Measurements from ENCODE around the gene NSF.
"Not testable (repeated sequence)": the region's sequence is repeated elsewhere in the genome, so short reads cannot be mapped to it uniquely, and the experiment has no call there.

NSF gene

DNA sequence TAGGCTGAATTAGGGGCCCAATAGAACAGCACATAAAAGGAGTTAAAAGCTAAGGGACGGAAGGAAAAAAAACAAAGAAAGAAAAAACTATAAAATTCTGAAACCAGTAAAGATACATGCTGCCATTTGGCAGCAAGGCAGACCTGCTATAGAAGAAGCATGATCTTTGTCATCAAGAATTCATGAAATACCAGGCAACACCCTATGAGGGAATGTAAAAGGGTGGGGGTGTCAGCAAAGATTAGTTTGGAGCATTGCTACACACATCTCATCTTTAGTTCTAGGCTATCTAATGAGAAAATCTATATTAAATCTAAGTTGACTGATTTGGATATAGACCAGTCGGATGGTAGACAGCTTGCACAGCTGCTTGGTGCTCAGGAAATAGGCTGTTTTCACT, 73.1 kb downstream of the NSF start:
- H3K79me2 ChIP-seq (ENCODE audit: control insufficient read depth, low read length); H3K4me1 ChIP-seq (ENCODE audit: control insufficient read depth, low read length); H3K27me3 ChIP-seq (ENCODE audit: control insufficient read depth, low read length); H3K9me3 ChIP-seq (ENCODE audit: control insufficient read depth, insufficient read depth, low read length); H3K36me3 ChIP-seq (ENCODE audit: control insufficient read depth, low read length); H3K4me2 ChIP-seq (ENCODE audit: low read length); H3K9me2 ChIP-seq (replicated peaks; ENCODE audit: control insufficient read depth, low read length); H3F3A ChIP-seq (ENCODE audit: control insufficient read depth, insufficient read depth); H3K27ac ChIP-seq (ENCODE audit: low read depth, low read length); H3K4me3 ChIP-seq (ENCODE audit: low read length); H4K20me1 ChIP-seq (ENCODE audit: control insufficient read depth, insufficient read depth, low read depth, low read length): not testable (repeated sequence)

DNA sequence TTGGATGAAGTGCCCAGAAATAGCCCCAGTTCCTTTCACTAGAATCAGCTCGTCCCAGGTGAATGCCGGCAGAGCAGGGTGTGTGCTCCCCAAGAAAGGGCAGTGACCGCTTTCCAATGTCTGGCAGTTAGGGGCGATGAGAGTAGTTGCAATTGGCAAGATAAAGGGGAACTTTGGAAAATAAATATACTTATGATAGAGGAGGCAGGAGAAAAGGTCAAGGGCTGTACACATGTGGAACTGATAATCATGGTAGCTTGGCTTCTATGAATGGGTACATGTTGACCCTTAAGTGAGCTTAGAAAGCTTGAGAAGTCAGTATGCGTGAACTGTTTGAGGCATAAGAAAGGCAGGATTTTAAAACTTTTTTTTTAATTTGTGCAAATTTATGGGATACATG, 75.5 kb downstream of the NSF start:
- not testable (repeated sequence) for H3K9me3 ChIP-seq (ENCODE audit: control insufficient read depth, insufficient read depth, low read length); H3K4me3 ChIP-seq (ENCODE audit: low read length); H3K4me1 ChIP-seq (ENCODE audit: control insufficient read depth, low read length); H4K20me1 ChIP-seq (ENCODE audit: control insufficient read depth, insufficient read depth, low read depth, low read length); H3K36me3 ChIP-seq (ENCODE audit: control insufficient read depth, low read length); H3K79me2 ChIP-seq (ENCODE audit: control insufficient read depth, low read length); H3K4me2 ChIP-seq (ENCODE audit: low read length); H3F3A ChIP-seq (ENCODE audit: control insufficient read depth, insufficient read depth); H3K27ac ChIP-seq (ENCODE audit: low read depth, low read length); H3K9me2 ChIP-seq (replicated peaks; ENCODE audit: control insufficient read depth, low read length); H3K27me3 ChIP-seq (ENCODE audit: control insufficient read depth, low read length)

DNA sequence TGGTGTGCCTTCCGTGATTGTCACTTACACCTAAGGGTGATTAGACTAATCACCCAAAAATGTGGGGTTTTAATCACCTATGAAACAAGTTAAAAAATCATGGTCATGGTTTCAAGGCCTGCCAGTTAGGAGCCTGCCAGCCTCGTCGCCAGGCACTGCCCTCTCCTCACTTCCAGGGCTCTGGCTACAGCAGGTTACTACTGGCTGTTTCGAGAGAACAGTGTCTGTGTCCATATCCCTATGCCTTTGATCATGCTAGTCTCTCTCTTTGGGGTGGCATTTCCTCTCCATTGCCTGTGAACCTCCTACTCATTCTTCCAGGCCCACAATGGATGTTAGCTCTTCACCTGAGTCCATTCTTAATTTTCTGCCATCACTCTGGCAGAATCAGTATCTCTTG, 80.3 kb downstream of the NSF start:
- not testable (repeated sequence) for H3K27ac ChIP-seq (ENCODE audit: low read depth, low read length); H3K36me3 ChIP-seq (ENCODE audit: control insufficient read depth, low read length); H3K4me3 ChIP-seq (ENCODE audit: low read length); H3K4me1 ChIP-seq (ENCODE audit: control insufficient read depth, low read length); H4K20me1 ChIP-seq (ENCODE audit: control insufficient read depth, insufficient read depth, low read depth, low read length); H3K79me2 ChIP-seq (ENCODE audit: control insufficient read depth, low read length); H3K4me2 ChIP-seq (ENCODE audit: low read length); H3K9me3 ChIP-seq (ENCODE audit: control insufficient read depth, insufficient read depth, low read length); H3K27me3 ChIP-seq (ENCODE audit: control insufficient read depth, low read length); H3K9me2 ChIP-seq (replicated peaks; ENCODE audit: control insufficient read depth, low read length); H3F3A ChIP-seq (ENCODE audit: control insufficient read depth, insufficient read depth)

DNA sequence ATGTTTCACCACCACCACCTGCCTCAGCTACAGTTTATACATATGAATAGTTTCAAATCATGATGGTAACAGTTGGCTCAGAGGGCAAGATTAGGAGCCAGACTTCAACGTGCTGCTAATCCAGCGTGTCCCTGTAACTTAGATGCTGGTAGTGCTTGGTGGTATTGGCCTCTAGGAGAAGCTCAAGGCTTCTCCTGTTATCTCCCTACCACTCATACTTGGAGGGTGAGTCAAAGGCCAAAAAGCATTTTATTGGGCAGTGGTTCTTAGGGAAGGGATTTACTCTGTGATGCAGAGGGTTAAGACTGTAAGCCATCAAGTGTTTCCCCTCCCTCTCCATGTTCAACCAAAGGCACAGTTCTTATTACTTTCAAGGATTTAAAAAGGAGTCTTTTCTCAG, 82.3 kb downstream of the NSF start:
- H3K27ac ChIP-seq (ENCODE audit: low read depth, low read length); H3K4me1 ChIP-seq (ENCODE audit: control insufficient read depth, low read length); H3K36me3 ChIP-seq (ENCODE audit: control insufficient read depth, low read length): not testable (repeated sequence)

GRCh38 chr17:46677819-46678218, 87.3 kb downstream of the NSF start:
- H3K4me1 ChIP-seq (ENCODE audit: control insufficient read depth, low read length); H3K36me3 ChIP-seq (ENCODE audit: control insufficient read depth, low read length); H3K27me3 ChIP-seq (ENCODE audit: control insufficient read depth, low read length); H3K9me2 ChIP-seq (replicated peaks; ENCODE audit: control insufficient read depth, low read length); H3K27ac ChIP-seq (ENCODE audit: low read depth, low read length); H3K79me2 ChIP-seq (ENCODE audit: control insufficient read depth, low read length); H3K9me3 ChIP-seq (ENCODE audit: control insufficient read depth, insufficient read depth, low read length); H3F3A ChIP-seq (ENCODE audit: control insufficient read depth, insufficient read depth); H4K20me1 ChIP-seq (ENCODE audit: control insufficient read depth, insufficient read depth, low read depth, low read length); H3K4me3 ChIP-seq (ENCODE audit: low read length); H3K4me2 ChIP-seq (ENCODE audit: low read length): not testable (repeated sequence)

More for the DNA sequence above, 82.3 kb downstream of the NSF start:
- not testable (repeated sequence) for H3K9me3 ChIP-seq (ENCODE audit: control insufficient read depth, insufficient read depth, low read length); H3K4me2 ChIP-seq (ENCODE audit: low read length); H4K20me1 ChIP-seq (ENCODE audit: control insufficient read depth, insufficient read depth, low read depth, low read length); H3K4me3 ChIP-seq (ENCODE audit: low read length); H3F3A ChIP-seq (ENCODE audit: control insufficient read depth, insufficient read depth); H3K27me3 ChIP-seq (ENCODE audit: control insufficient read depth, low read length); H3K79me2 ChIP-seq (ENCODE audit: control insufficient read depth, low read length); H3K9me2 ChIP-seq (replicated peaks; ENCODE audit: control insufficient read depth, low read length)

GRCh38 chr17:46683653-46684052, 93.2 kb downstream of the NSF start:
- not testable (repeated sequence) for H3K27me3 ChIP-seq (ENCODE audit: control insufficient read depth, low read length); H3K79me2 ChIP-seq (ENCODE audit: control insufficient read depth, low read length)

GRCh38 chr17:46685284-46685683, 94.8 kb downstream of the NSF start:
- H3K4me3 ChIP-seq (ENCODE audit: low read length); H3K36me3 ChIP-seq (ENCODE audit: control insufficient read depth, low read length); H3K27ac ChIP-seq (ENCODE audit: low read depth, low read length); H3K79me2 ChIP-seq (ENCODE audit: control insufficient read depth, low read length); H3K9me3 ChIP-seq (ENCODE audit: control insufficient read depth, insufficient read depth, low read length); H3K9me2 ChIP-seq (replicated peaks; ENCODE audit: control insufficient read depth, low read length); H3K4me2 ChIP-seq (ENCODE audit: low read length); H3F3A ChIP-seq (ENCODE audit: control insufficient read depth, insufficient read depth); H3K4me1 ChIP-seq (ENCODE audit: control insufficient read depth, low read length); H4K20me1 ChIP-seq (ENCODE audit: control insufficient read depth, insufficient read depth, low read depth, low read length); H3K27me3 ChIP-seq (ENCODE audit: control insufficient read depth, low read length): not testable (repeated sequence)

More at GRCh38 chr17:46683653-46684052, 93.2 kb downstream of the NSF start:
- H4K20me1 ChIP-seq (ENCODE audit: control insufficient read depth, insufficient read depth, low read depth, low read length); H3K27ac ChIP-seq (ENCODE audit: low read depth, low read length); H3K4me3 ChIP-seq (ENCODE audit: low read length); H3F3A ChIP-seq (ENCODE audit: control insufficient read depth, insufficient read depth); H3K36me3 ChIP-seq (ENCODE audit: control insufficient read depth, low read length); H3K9me3 ChIP-seq (ENCODE audit: control insufficient read depth, insufficient read depth, low read length); H3K4me2 ChIP-seq (ENCODE audit: low read length); H3K4me1 ChIP-seq (ENCODE audit: control insufficient read depth, low read length); H3K9me2 ChIP-seq (replicated peaks; ENCODE audit: control insufficient read depth, low read length): not testable (repeated sequence)

GRCh38 chr17:46692196-46692595, 101.7 kb downstream of the NSF start:
- not testable (repeated sequence) for H3K4me3 ChIP-seq (ENCODE audit: low read length); H3K27ac ChIP-seq (ENCODE audit: low read depth, low read length); H3K36me3 ChIP-seq (ENCODE audit: control insufficient read depth, low read length); H3K79me2 ChIP-seq (ENCODE audit: control insufficient read depth, low read length); H3K4me1 ChIP-seq (ENCODE audit: control insufficient read depth, low read length); H3K4me2 ChIP-seq (ENCODE audit: low read length); H3K9me3 ChIP-seq (ENCODE audit: control insufficient read depth, insufficient read depth, low read length); H4K20me1 ChIP-seq (ENCODE audit: control insufficient read depth, insufficient read depth, low read depth, low read length); H3K27me3 ChIP-seq (ENCODE audit: control insufficient read depth, low read length); H3K9me2 ChIP-seq (replicated peaks; ENCODE audit: control insufficient read depth, low read length); H3F3A ChIP-seq (ENCODE audit: control insufficient read depth, insufficient read depth)

DNA sequence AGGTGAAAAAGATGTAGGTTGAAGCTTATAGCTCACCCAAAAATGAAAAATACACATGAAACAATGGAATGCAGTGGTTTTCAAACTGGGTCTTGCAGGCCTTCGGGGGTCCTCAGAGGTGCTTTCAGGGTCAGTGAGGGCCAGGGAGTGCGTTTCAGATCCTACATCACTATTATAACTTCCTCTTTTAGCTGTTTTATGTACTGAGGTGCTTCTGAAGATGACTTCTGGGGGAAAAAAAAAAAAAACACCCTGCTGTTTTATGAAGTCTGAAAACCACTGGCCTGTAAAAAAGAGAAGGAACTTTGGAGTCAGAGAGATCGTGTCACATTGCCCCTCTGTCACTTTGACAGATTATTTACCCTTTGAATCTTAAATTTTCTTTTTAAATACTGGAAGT, 102.8 kb downstream of the NSF start:
- not testable (repeated sequence) for H3K9me2 ChIP-seq (replicated peaks; ENCODE audit: control insufficient read depth, low read length); H4K20me1 ChIP-seq (ENCODE audit: control insufficient read depth, insufficient read depth, low read depth, low read length); H3K4me3 ChIP-seq (ENCODE audit: low read length); H3K36me3 ChIP-seq (ENCODE audit: control insufficient read depth, low read length); H3K9me3 ChIP-seq (ENCODE audit: control insufficient read depth, insufficient read depth, low read length); H3K79me2 ChIP-seq (ENCODE audit: control insufficient read depth, low read length); H3K4me2 ChIP-seq (ENCODE audit: low read length); H3F3A ChIP-seq (ENCODE audit: control insufficient read depth, insufficient read depth); H3K4me1 ChIP-seq (ENCODE audit: control insufficient read depth, low read length); H3K27me3 ChIP-seq (ENCODE audit: control insufficient read depth, low read length); H3K27ac ChIP-seq (ENCODE audit: low read depth, low read length)
